GM12878 (cell line): ENCODE measurements around the gene HOXD10. TPM values are rescaled to one million over a fixed set of nuclear protein-coding genes. Genes with fewer than 3 reads are reported as not detected.

ENCODE experiments used
- CBX5 ChIP-seq: sonication (generic); IDR thresholded peaks from 2 replicates; pipeline ENCODE4 v1.6.1; 2016; ENCODE audit warnings: low read depth, moderate library complexity, mild to moderate bottlenecking, inconsistent platforms
- YY1 ChIP-seq: IDR thresholded peaks from 2 replicates; pipeline ENCODE4 v1.6.1; 2011; ENCODE audit warnings: low read depth, mild to moderate bottlenecking, low read length
- ZBTB33 ChIP-seq: fragments of 450-650 bp; IDR thresholded peaks from 2 replicates; pipeline ENCODE4 v1.6.1; 2017; ENCODE audit warnings: mild to moderate bottlenecking
- polyA plus RNA-seq, 11 experiments: library from polyadenylated mRNA; depleted of rRNA in 4 of 11; unstranded in 6 of 11; stranded (reverse) in 5 of 11; fragments of >200 nt; fragmentation: Nextera tagmentation in 4 of 11; fragmentation: Illumina TruSeq in 1 of 11; extraction: Ambion mirVana in 4 of 11; extraction: Trizol in 1 of 11; gene quantifications; 1 replicate in 1 of 11; 2 replicates in 10 of 11; pipeline versions ENCODE4 v1.2.1 to v1.2.3, GENCODE V29; 2011 to 2016; ENCODE audit warnings: inconsistent platforms in 2 of 11, missing spikeins in 2 of 11, low read depth in 1 of 11
- total RNA-seq, 4 experiments: library from RNA; depleted of rRNA in 3 of 4; stranded (reverse); fragments of >200 nt in 3 of 4; fragmentation: Illumina TruSeq in 1 of 4; extraction: Trizol in 1 of 4; gene quantifications; 2 replicates each; pipeline versions ENCODE4 v1.2.1 to v1.2.3, GENCODE V29; 2013 to 2021
- TF ChIP-seq, protein P1 (sequence below): fragments of 450-650 bp; formaldehyde crosslinking; IDR thresholded peaks from 2 replicates; pipeline ENCODE4 v1.4.0; 2020; ENCODE audit warnings: mild to moderate bottlenecking, moderate library complexity
- TF ChIP-seq, protein P2 (sequence below): IDR thresholded peaks from 2 replicates; pipeline ENCODE4 v1.6.1; 2012; ENCODE audit warnings: improper control_type of control experiment, low read depth, low read length; ENCODE audit not compliant: insufficient replicate concordance

Gene HOXD10
- total and polyA plus RNA-seq, 10 of the 15 experiments (the other 5 are each of a cell fraction or from before 2014, with no cell fraction given) = not detected

GRCh38 chr2:176099159-176099727 is 17.3 kb upstream of the HOXD10 start (continued):
- TF ChIP-seq, protein P1, sequence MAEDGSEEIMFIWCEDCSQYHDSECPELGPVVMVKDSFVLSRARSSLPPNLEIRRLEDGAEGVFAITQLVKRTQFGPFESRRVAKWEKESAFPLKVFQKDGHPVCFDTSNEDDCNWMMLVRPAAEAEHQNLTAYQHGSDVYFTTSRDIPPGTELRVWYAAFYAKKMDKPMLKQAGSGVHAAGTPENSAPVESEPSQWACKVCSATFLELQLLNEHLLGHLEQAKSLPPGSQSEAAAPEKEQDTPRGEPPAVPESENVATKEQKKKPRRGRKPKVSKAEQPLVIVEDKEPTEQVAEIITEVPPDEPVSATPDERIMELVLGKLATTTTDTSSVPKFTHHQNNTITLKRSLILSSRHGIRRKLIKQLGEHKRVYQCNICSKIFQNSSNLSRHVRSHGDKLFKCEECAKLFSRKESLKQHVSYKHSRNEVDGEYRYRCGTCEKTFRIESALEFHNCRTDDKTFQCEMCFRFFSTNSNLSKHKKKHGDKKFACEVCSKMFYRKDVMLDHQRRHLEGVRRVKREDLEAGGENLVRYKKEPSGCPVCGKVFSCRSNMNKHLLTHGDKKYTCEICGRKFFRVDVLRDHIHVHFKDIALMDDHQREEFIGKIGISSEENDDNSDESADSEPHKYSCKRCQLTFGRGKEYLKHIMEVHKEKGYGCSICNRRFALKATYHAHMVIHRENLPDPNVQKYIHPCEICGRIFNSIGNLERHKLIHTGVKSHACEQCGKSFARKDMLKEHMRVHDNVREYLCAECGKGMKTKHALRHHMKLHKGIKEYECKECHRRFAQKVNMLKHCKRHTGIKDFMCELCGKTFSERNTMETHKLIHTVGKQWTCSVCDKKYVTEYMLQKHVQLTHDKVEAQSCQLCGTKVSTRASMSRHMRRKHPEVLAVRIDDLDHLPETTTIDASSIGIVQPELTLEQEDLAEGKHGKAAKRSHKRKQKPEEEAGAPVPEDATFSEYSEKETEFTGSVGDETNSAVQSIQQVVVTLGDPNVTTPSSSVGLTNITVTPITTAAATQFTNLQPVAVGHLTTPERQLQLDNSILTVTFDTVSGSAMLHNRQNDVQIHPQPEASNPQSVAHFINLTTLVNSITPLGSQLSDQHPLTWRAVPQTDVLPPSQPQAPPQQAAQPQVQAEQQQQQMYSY (CRISPR knock-in tag) = no peak
- TF ChIP-seq CBX5 = no peak
- no peak for TF ChIP-seq ZBTB33
- TF ChIP-seq, protein P2, sequence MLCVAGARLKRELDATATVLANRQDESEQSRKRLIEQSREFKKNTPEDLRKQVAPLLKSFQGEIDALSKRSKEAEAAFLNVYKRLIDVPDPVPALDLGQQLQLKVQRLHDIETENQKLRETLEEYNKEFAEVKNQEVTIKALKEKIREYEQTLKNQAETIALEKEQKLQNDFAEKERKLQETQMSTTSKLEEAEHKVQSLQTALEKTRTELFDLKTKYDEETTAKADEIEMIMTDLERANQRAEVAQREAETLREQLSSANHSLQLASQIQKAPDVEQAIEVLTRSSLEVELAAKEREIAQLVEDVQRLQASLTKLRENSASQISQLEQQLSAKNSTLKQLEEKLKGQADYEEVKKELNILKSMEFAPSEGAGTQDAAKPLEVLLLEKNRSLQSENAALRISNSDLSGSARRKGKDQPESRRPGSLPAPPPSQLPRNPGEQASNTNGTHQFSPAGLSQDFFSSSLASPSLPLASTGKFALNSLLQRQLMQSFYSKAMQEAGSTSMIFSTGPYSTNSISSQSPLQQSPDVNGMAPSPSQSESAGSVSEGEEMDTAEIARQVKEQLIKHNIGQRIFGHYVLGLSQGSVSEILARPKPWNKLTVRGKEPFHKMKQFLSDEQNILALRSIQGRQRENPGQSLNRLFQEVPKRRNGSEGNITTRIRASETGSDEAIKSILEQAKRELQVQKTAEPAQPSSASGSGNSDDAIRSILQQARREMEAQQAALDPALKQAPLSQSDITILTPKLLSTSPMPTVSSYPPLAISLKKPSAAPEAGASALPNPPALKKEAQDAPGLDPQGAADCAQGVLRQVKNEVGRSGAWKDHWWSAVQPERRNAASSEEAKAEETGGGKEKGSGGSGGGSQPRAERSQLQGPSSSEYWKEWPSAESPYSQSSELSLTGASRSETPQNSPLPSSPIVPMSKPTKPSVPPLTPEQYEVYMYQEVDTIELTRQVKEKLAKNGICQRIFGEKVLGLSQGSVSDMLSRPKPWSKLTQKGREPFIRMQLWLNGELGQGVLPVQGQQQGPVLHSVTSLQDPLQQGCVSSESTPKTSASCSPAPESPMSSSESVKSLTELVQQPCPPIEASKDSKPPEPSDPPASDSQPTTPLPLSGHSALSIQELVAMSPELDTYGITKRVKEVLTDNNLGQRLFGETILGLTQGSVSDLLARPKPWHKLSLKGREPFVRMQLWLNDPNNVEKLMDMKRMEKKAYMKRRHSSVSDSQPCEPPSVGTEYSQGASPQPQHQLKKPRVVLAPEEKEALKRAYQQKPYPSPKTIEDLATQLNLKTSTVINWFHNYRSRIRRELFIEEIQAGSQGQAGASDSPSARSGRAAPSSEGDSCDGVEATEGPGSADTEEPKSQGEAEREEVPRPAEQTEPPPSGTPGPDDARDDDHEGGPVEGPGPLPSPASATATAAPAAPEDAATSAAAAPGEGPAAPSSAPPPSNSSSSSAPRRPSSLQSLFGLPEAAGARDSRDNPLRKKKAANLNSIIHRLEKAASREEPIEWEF = no peak
- no peak for TF ChIP-seq YY1
- TF ChIP-seq, all 136 proteins: peak for 0
